Breast epithelium (tissue), 3 donors: Measurements from ENCODE around the gene KDM4B.

ENCODE experiments used
- CTCF ChIP-seq, 3 donors: fragments of 450-650 bp; IDR thresholded peaks; one replicate each; pipeline ENCODE4 v1.5.1; 2016 to 2017; ENCODE audit warnings: antibody characterized with exemption in 3 of 3, mild to moderate bottlenecking in 3 of 3, moderate library complexity in 3 of 3
- POLR2A ChIP-seq: fragments of 450-650 bp; IDR thresholded peaks from one replicate; pipeline ENCODE4 v1.6.1; 2016; ENCODE audit warnings: antibody characterized with exemption, mild to moderate bottlenecking, moderate library complexity
- POLR2AphosphoS5 ChIP-seq, 3 donors: sonication (generic); formaldehyde crosslinking; IDR thresholded peaks; one replicate each; pipeline ENCODE4 v1.6.1; 2017; ENCODE audit warnings: antibody characterized with exemption in 3 of 3

- TF ChIP-seq CTCF (IDR thresholded peaks at IDR 0.05) (no peak), POLR2A (no peak), POLR2AphosphoS5 (IDR thresholded peaks at IDR 0.05) (no peak)
These were observed 143.3 kb downstream of the KDM4B start for GRCh38 chr19:5112175-5112574.
